Mesenchymal stem cell (in vitro differentiated cells and primary cell): ENCODE measurements around the gene PPP1R3C.

Experiments
- DNase-seq: peaks from one replicate; pipeline ENCODE4 v3.0.0-alpha.2; 2013
- H2AFZ ChIP-seq: one replicate; pipeline ENCODE4 v1.6.1; 2013; ENCODE audit warnings: low read depth, mild to moderate bottlenecking, control low read depth, inconsistent platforms, low read length, moderate library complexity
- H2AK5ac ChIP-seq: 2 replicates; pipeline ENCODE4 v1.6.1; 2013; ENCODE audit warnings: low read length, moderate library complexity, mild to moderate bottlenecking, inconsistent platforms; ENCODE audit not compliant: severe bottlenecking
- H2BK120ac ChIP-seq: one replicate; pipeline ENCODE4 v1.6.1; 2013; ENCODE audit warnings: low read depth, mild to moderate bottlenecking, inconsistent platforms, low read length, moderate library complexity
- H2BK12ac ChIP-seq, 2 experiments: one replicate each; pipeline ENCODE4 v1.6.1; 2013; ENCODE audit warnings: inconsistent platforms in 2 of 2, low read length in 2 of 2, mild to moderate bottlenecking in 2 of 2, moderate library complexity in 2 of 2, control low read depth in 1 of 2
- H2BK15ac ChIP-seq: one replicate; pipeline ENCODE4 v1.6.1; 2013; ENCODE audit warnings: mild to moderate bottlenecking, low read depth, inconsistent platforms; ENCODE audit not compliant: poor library complexity, severe bottlenecking
- H2BK5ac ChIP-seq: 2 replicates; pipeline ENCODE4 v1.6.1; 2013; ENCODE audit warnings: low read depth, mild to moderate bottlenecking, low read length, control low read depth, inconsistent platforms; ENCODE audit not compliant: poor library complexity, severe bottlenecking
- H3K14ac ChIP-seq, 2 experiments: one replicate each; pipeline ENCODE4 v1.6.1; 2013; ENCODE audit warnings: inconsistent platforms in 2 of 2, low read length in 2 of 2, control low read depth in 1 of 2, mild to moderate bottlenecking in 1 of 2, moderate library complexity in 1 of 2
- H3K18ac ChIP-seq, 2 experiments: one replicate each; pipeline ENCODE4 v1.6.1; 2013; ENCODE audit warnings: inconsistent platforms in 2 of 2, low read length in 2 of 2, control low read depth in 1 of 2, low read depth in 1 of 2, mild to moderate bottlenecking in 1 of 2
- H3K23ac ChIP-seq, 2 experiments: one replicate each; pipeline ENCODE4 v1.6.1; 2013; ENCODE audit warnings: inconsistent platforms in 2 of 2, low read length in 2 of 2, mild to moderate bottlenecking in 2 of 2, moderate library complexity in 2 of 2, control low read depth in 1 of 2
- H3K27ac ChIP-seq: 2 replicates; pipeline ENCODE4 v1.5.1; 2013; ENCODE audit warnings: mild to moderate bottlenecking, moderate library complexity, low read length, control low read depth, inconsistent platforms; ENCODE audit not compliant: poor library complexity, severe bottlenecking
- H3K27me3 ChIP-seq, 2 experiments: 2 replicates each; pipeline versions ENCODE4 v1.6.1 to v1.7.0; 2013; ENCODE audit warnings: low read length in 2 of 2, mild to moderate bottlenecking in 2 of 2, moderate library complexity in 2 of 2, control low read depth in 1 of 2, inconsistent platforms in 1 of 2; ENCODE audit not compliant: control insufficient read depth in 1 of 2, insufficient read depth in 1 of 2
- H3K36me3 ChIP-seq, 2 experiments: 2 replicates each; pipeline versions ENCODE4 v1.6.1 to v1.7.0; 2013; ENCODE audit warnings: low read length in 2 of 2, control low read depth in 1 of 2, inconsistent platforms in 1 of 2, low read depth in 1 of 2, mild to moderate bottlenecking in 1 of 2; ENCODE audit not compliant: insufficient read depth in 2 of 2, control insufficient read depth in 1 of 2
- H3K4ac ChIP-seq, 2 experiments: one replicate each; pipeline ENCODE4 v1.6.1; 2013; ENCODE audit warnings: inconsistent platforms in 2 of 2, low read length in 2 of 2, mild to moderate bottlenecking in 2 of 2, moderate library complexity in 2 of 2, control low read depth in 1 of 2, low read depth in 1 of 2
- H3K4me1 ChIP-seq: 2 replicates; pipeline ENCODE4 v1.6.1; 2013; ENCODE audit warnings: low read depth, low read length, control low read depth; ENCODE audit not compliant: control insufficient read depth, insufficient read depth
- H3K4me2 ChIP-seq: 2 replicates; pipeline ENCODE4 v1.6.1; 2013; ENCODE audit warnings: low read length, mild to moderate bottlenecking, inconsistent platforms; ENCODE audit not compliant: poor library complexity, severe bottlenecking
- H3K4me3 ChIP-seq, 2 experiments: 2 replicates each; pipeline versions ENCODE4 v1.5.1 to v1.7.0; 2013; ENCODE audit warnings: low read length in 2 of 2, mild to moderate bottlenecking in 2 of 2, control low read depth in 1 of 2, low read depth in 1 of 2; ENCODE audit not compliant: insufficient read depth in 1 of 2
- H3K79me1 ChIP-seq: replicated peaks from 2 replicates; pipeline ENCODE4 v1.6.1; 2013; ENCODE audit warnings: mild to moderate bottlenecking, control low read depth, low read length, inconsistent platforms; ENCODE audit not compliant: poor library complexity, severe bottlenecking
- H3K9ac ChIP-seq: 2 replicates; pipeline ENCODE4 v1.7.0; 2013; ENCODE audit warnings: mild to moderate bottlenecking, low read length, moderate library complexity
- H3K9me3 ChIP-seq: 2 replicates; pipeline ENCODE4 v1.7.0; 2013; ENCODE audit warnings: mild to moderate bottlenecking, low read length; ENCODE audit not compliant: control insufficient read depth
- H4K8ac ChIP-seq: one replicate; pipeline ENCODE4 v1.6.1; 2013; ENCODE audit warnings: inconsistent platforms, mild to moderate bottlenecking, low read length, moderate library complexity
- H4K91ac ChIP-seq: one replicate; pipeline ENCODE4 v1.6.1; 2013; ENCODE audit warnings: mild to moderate bottlenecking, low read length, inconsistent platforms
- WGBS: methylation state at CpG from one replicate; pipeline ENCODE4 v1.1.7; 2013; ENCODE audit warnings: mixed read lengths; 5-methylcytosine and 5-hydroxymethylcytosine counted together

PPP1R3C gene

GRCh38 chr10:91593366-91593765 lies 39.5 kb downstream of the PPP1R3C start:
- H2BK5ac ChIP-seq, result no peak overlapping the region
- H3K9me3 ChIP-seq, result no peaks in the 10 kb centered on the region
- DNase-seq, result no peak
- no peak overlapping the region for H3K4me2 ChIP-seq
- H2AFZ ChIP-seq, result no peak overlapping the region
- no peaks in the 10 kb centered on the region for H3K36me3 ChIP-seq
- 95% methylated on average over 7 of the region's 8 CpGs for WGBS
- H3K27ac ChIP-seq, result no peak overlapping the region
- no peak overlapping the region for H3K23ac ChIP-seq
- no peak overlapping the region for H2BK15ac ChIP-seq
- H2BK12ac ChIP-seq, result peak overlapping the region in 1 of 2 experiments; percentile 59
- H3K79me1 ChIP-seq, result no peaks in the 10 kb centered on the region
- no peak overlapping the region for H3K14ac ChIP-seq
- H3K9ac ChIP-seq, result no peak overlapping the region
- H4K91ac ChIP-seq, result no peak overlapping the region
- no peak overlapping the region for H3K4me3 ChIP-seq
- H3K4ac ChIP-seq, result peak overlapping the region in 1 of 2 experiments; percentile 32
- peaks cover 33% of the 10 kb centered on the region for H3K4me1 ChIP-seq
- H3K18ac ChIP-seq, result no peak overlapping the region
- H2BK120ac ChIP-seq, result no peak overlapping the region
- no peaks in the 10 kb centered on the region for H3K27me3 ChIP-seq
- no peak overlapping the region for H4K8ac ChIP-seq
- H2AK5ac ChIP-seq, result no peak overlapping the region

GRCh38 chr10:91592266-91592975 lies 40.5 kb downstream of the PPP1R3C start:
- DNase-seq, result peak; percentile 59
- H3K27me3 ChIP-seq, result no peaks in the 10 kb centered on the region
- peak overlapping the region; percentile 32 to 61 for H3K4ac ChIP-seq
- H3K9ac ChIP-seq, result no peak overlapping the region
- WGBS, result 29% methylated on average over 8 of the region's 8 CpGs
- no peak overlapping the region for H3K14ac ChIP-seq
- H4K91ac ChIP-seq, result peak overlapping the region; percentile 14
- peak overlapping the region; percentile 69 for H4K8ac ChIP-seq
- no peak overlapping the region for H2BK15ac ChIP-seq
- H3K18ac ChIP-seq, result peak overlapping the region; percentile 55 to 78
- H3K4me3 ChIP-seq, result no peak overlapping the region
- no peak overlapping the region for H3K23ac ChIP-seq
- H2AFZ ChIP-seq, result no peak overlapping the region
- no peak overlapping the region for H3K4me2 ChIP-seq
- H3K27ac ChIP-seq, result no peak overlapping the region
- H3K36me3 ChIP-seq, result no peaks in the 10 kb centered on the region
- H3K9me3 ChIP-seq, result no peaks in the 10 kb centered on the region
- no peaks in the 10 kb centered on the region for H3K79me1 ChIP-seq
- peak overlapping the region; percentile 76 to 91 for H2BK12ac ChIP-seq
- H2BK5ac ChIP-seq, result no peak overlapping the region
- H3K4me1 ChIP-seq, result peaks cover 29% of the 10 kb centered on the region
- no peak overlapping the region for H2AK5ac ChIP-seq
- H2BK120ac ChIP-seq, result no peak overlapping the region

- WGBS, result no CpG with 5 or more reads among the region's 7 CpGs
- H4K91ac ChIP-seq, result no peak overlapping the region
- H3K27ac ChIP-seq, result peak overlapping the region; percentile 43
- no peak overlapping the region for H2AFZ ChIP-seq
- H2BK5ac ChIP-seq, result no peak overlapping the region
- H3K23ac ChIP-seq, result peak overlapping the region in 1 of 2 experiments; percentile 73
- no peaks in the 10 kb centered on the region for H3K9me3 ChIP-seq
- no peak overlapping the region for H3K9ac ChIP-seq
- H3K14ac ChIP-seq, result no peak overlapping the region
- peak overlapping the region; percentile 43 for H2AK5ac ChIP-seq
- H2BK12ac ChIP-seq, result peak overlapping the region; percentile 35 to 80
- no peaks in the 10 kb centered on the region for H3K79me1 ChIP-seq
- H3K4ac ChIP-seq, result peak overlapping the region in 1 of 2 experiments; percentile 76
- H3K4me1 ChIP-seq, result peaks cover 28% of the 10 kb centered on the region
- no peak overlapping the region for H3K4me3 ChIP-seq
- H2BK15ac ChIP-seq, result no peak overlapping the region
- no peak overlapping the region for H3K4me2 ChIP-seq
- DNase-seq, result no peak
- no peaks in the 10 kb centered on the region for H3K27me3 ChIP-seq
- H3K36me3 ChIP-seq, result no peaks in the 10 kb centered on the region
- no peak overlapping the region for H4K8ac ChIP-seq
- H2BK120ac ChIP-seq, result no peak overlapping the region
- peak overlapping the region; percentile 81 to 99 for H3K18ac ChIP-seq
These were observed 41.1 kb downstream of the PPP1R3C start for GRCh38 chr10:91591797-91592174.

GRCh38 chr10:91590904-91591796 lies 41.7 kb downstream of the PPP1R3C start:
- Histone ChIP-seq H3K14ac (peak overlapping the region in 1 of 2 experiments; percentile 95), H3K4ac (peak overlapping the region; percentile 85 to 89), H3K4me3 (peak overlapping the region in 1 of 2 experiments; percentile 14), H3K4me2 (no peak overlapping the region), H2AFZ (peak overlapping the region; percentile 78), H4K91ac (peak overlapping the region; percentile 93), H3K27ac (peak overlapping the region; percentile 59), H2BK15ac (peak overlapping the region; percentile 48), H2AK5ac (peak overlapping the region; percentile 81), H3K27me3 (no peaks in the 10 kb centered on the region), H3K4me1 (peaks cover 28% of the 10 kb centered on the region), H3K23ac (peak overlapping the region in 1 of 2 experiments; percentile 90), H3K79me1 (no peaks in the 10 kb centered on the region), H2BK12ac (peak overlapping the region; percentile 93 to 96), H3K36me3 (no peaks in the 10 kb centered on the region), H3K9ac (peak overlapping the region; percentile 23), H3K18ac (peak overlapping the region; percentile 81 to 99), H2BK5ac (peak overlapping the region; percentile 26), H4K8ac (peak overlapping the region; percentile 87), H3K9me3 (no peaks in the 10 kb centered on the region), H2BK120ac (peak overlapping the region; percentile 89)
- peak; percentile 98 for DNase-seq
- WGBS, result 4% methylated on average over 9 of the region's 10 CpGs
